WTC11 (cell line): Measurements from ENCODE around the gene REEP6.

Source experiments
- ETV6 ChIP-seq: sonication (generic); formaldehyde crosslinking; IDR thresholded peaks from 2 replicates; pipeline ENCODE4 v1.8.1; 2022; ENCODE audit warnings: mild to moderate bottlenecking, missing genetic modification reagents
- HMGA2 ChIP-seq: fragments of 250-450 bp; sonication (Bioruptor Pico); IDR thresholded peaks from 2 replicates; pipeline ENCODE4 v1.4.0; 2021; ENCODE audit warnings: mild to moderate bottlenecking, moderate library complexity
- NFE2L1 ChIP-seq: sonication (generic); formaldehyde crosslinking; IDR thresholded peaks from 2 replicates; pipeline ENCODE4 v1.8.1; 2023; ENCODE audit warnings: missing genetic modification reagents
- NFYB ChIP-seq: sonication (generic); formaldehyde crosslinking; conservative IDR thresholded peaks from 2 replicates; pipeline ENCODE4 v1.8.0; 2022; ENCODE audit warnings: low read depth, missing genetic modification reagents
- NR3C1 ChIP-seq: sonication (generic); formaldehyde crosslinking; conservative IDR thresholded peaks from 2 replicates; pipeline ENCODE4 v1.8.1; 2023; ENCODE audit warnings: low read depth, mild to moderate bottlenecking, missing genetic modification reagents
- SP1 ChIP-seq: sonication (generic); formaldehyde crosslinking; conservative IDR thresholded peaks from 2 replicates; pipeline ENCODE4 v1.8.1; 2022; ENCODE audit warnings: missing genetic modification reagents
- USF1 ChIP-seq: sonication (generic); formaldehyde crosslinking; IDR thresholded peaks from 2 replicates; pipeline ENCODE4 v1.8.0; 2022; ENCODE audit warnings: mild to moderate bottlenecking, missing genetic modification reagents
- USF2 ChIP-seq: sonication (generic); formaldehyde crosslinking; IDR thresholded peaks from 2 replicates; pipeline ENCODE4 v1.8.1; 2023; ENCODE audit warnings: mild to moderate bottlenecking, missing genetic modification reagents, moderate library complexity
- ZNF396 ChIP-seq: fragments of 250-450 bp; sonication (Bioruptor Pico); IDR thresholded peaks from 2 replicates; pipeline ENCODE4 v1.8.0; 2021; ENCODE audit warnings: mild to moderate bottlenecking, moderate library complexity, borderline replicate concordance
- ZNF512 ChIP-seq: sonication (generic); formaldehyde crosslinking; IDR thresholded peaks from 2 replicates; pipeline ENCODE4 v1.8.1; 2022; ENCODE audit warnings: missing genetic modification reagents, borderline replicate concordance
- TF ChIP-seq, protein P1 (sequence below): fragments of 200-600 bp; IDR thresholded peaks from 2 replicates; pipeline ENCODE4 v1.8.0; 2022; ENCODE audit warnings: antibody characterized with exemption
- TF ChIP-seq, protein P2 (sequence below): sonication (generic); formaldehyde crosslinking; IDR thresholded peaks from 2 replicates; pipeline ENCODE4 v1.8.0; 2022; ENCODE audit warnings: mild to moderate bottlenecking, missing genetic modification reagents

- TF ChIP-seq, protein P1, sequence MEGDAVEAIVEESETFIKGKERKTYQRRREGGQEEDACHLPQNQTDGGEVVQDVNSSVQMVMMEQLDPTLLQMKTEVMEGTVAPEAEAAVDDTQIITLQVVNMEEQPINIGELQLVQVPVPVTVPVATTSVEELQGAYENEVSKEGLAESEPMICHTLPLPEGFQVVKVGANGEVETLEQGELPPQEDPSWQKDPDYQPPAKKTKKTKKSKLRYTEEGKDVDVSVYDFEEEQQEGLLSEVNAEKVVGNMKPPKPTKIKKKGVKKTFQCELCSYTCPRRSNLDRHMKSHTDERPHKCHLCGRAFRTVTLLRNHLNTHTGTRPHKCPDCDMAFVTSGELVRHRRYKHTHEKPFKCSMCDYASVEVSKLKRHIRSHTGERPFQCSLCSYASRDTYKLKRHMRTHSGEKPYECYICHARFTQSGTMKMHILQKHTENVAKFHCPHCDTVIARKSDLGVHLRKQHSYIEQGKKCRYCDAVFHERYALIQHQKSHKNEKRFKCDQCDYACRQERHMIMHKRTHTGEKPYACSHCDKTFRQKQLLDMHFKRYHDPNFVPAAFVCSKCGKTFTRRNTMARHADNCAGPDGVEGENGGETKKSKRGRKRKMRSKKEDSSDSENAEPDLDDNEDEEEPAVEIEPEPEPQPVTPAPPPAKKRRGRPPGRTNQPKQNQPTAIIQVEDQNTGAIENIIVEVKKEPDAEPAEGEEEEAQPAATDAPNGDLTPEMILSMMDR = no peak
- TF ChIP-seq NFE2L1 (CRISPR knock-in tag) = no peak
- TF ChIP-seq USF1 = no peak
- TF ChIP-seq ETV6 (CRISPR knock-in tag) = no peak
- TF ChIP-seq USF2 (CRISPR knock-in tag) = no peak
- TF ChIP-seq NFYB (CRISPR knock-in tag) = no peak
- TF ChIP-seq ZNF396 (CRISPR knock-in tag) = no peak
- no peak for TF ChIP-seq ZNF512
- no peak for TF ChIP-seq SP1 (CRISPR knock-in tag)
- TF ChIP-seq, protein P2, sequence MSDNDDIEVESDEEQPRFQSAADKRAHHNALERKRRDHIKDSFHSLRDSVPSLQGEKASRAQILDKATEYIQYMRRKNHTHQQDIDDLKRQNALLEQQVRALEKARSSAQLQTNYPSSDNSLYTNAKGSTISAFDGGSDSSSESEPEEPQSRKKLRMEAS (CRISPR knock-in tag) = no peak
- TF ChIP-seq NR3C1 (CRISPR knock-in tag) = no peak
- TF ChIP-seq HMGA2 (CRISPR knock-in tag) = no peak
Measured at GRCh38 chr19:1496714-1497577, 6.0 kb downstream of the REEP6 start.
